ENCODE measurements around the gene EIPR1. TPM values are rescaled to one million over a fixed set of nuclear protein-coding genes. Genes with fewer than 3 reads are reported as not detected.

Gene EIPR1
- polyA plus RNA-seq, 1 donor from 2014 or later, result 138 TPM

GRCh38 chr2:3261511-3261910 lies 116.1 kb downstream of the EIPR1 start:
- no peaks in the 10 kb centered on the region for H3K9me3 ChIP-seq (ENCODE audit: low read length)
- H3K79me2 ChIP-seq (replicated peaks; ENCODE audit: insufficient read depth, low read length), result no peaks in the 10 kb centered on the region
- H3F3A ChIP-seq (ENCODE audit: insufficient read depth, low read length, poor library complexity, severe bottlenecking), result peaks cover 7% of the 10 kb centered on the region
- no peak overlapping the region for H3K9ac ChIP-seq (ENCODE audit: low read length)
- no peaks in the 10 kb centered on the region for H3K27me3 ChIP-seq (ENCODE audit: insufficient read depth, low read depth, low read length)
- H3K36me3 ChIP-seq (ENCODE audit: insufficient read depth, low read length), result no peaks in the 10 kb centered on the region
- H3K4me3 ChIP-seq (ENCODE audit: low read length), result no peak overlapping the region
- no peaks in the 10 kb centered on the region for H3K9me2 ChIP-seq (ENCODE audit: insufficient read depth, low read length)
- no peaks in the 10 kb centered on the region for H4K20me1 ChIP-seq (ENCODE audit: insufficient read depth)
- H3K27ac ChIP-seq (ENCODE audit: low read length), result no peak overlapping the region
- H3K4me2 ChIP-seq (ENCODE audit: low read length), result no peak overlapping the region
- no peak overlapping the region for H2AFZ ChIP-seq (ENCODE audit: low read depth, low read length)
- TF ChIP-seq MXI1 (conservative IDR thresholded peaks at IDR 0.05; ENCODE audit: poor library complexity, severe bottlenecking), result no peak
- no peak for TF ChIP-seq EP300 (conservative IDR thresholded peaks at IDR 0.05; ENCODE audit: poor library complexity, severe bottlenecking)
- no peak for TF ChIP-seq EZH2 (IDR thresholded peaks at IDR 0.05; ENCODE audit: borderline replicate concordance, insufficient read depth, low read length, poor library complexity, severe bottlenecking)
- TF ChIP-seq RAD21 (conservative IDR thresholded peaks at IDR 0.05), result no peak
- no peak for TF ChIP-seq SMC3 (conservative IDR thresholded peaks at IDR 0.05; ENCODE audit: poor library complexity)
- no peak for TF ChIP-seq TAF1 (IDR thresholded peaks at IDR 0.05; ENCODE audit: low read depth)
- no peak for TF ChIP-seq CTCF (IDR thresholded peaks at IDR 0.05; ENCODE audit: poor library complexity, severe bottlenecking)
- no peak for TF ChIP-seq REST (IDR thresholded peaks at IDR 0.05; ENCODE audit: borderline replicate concordance)
- no peak for TF ChIP-seq POLR2AphosphoS5 (IDR thresholded peaks at IDR 0.05)

GRCh38 chr2:3260959-3261358 lies 116.7 kb downstream of the EIPR1 start:
- Histone ChIP-seq H3K36me3 (ENCODE audit: insufficient read depth, low read length) (no peaks in the 10 kb centered on the region), H3K79me2 (replicated peaks; ENCODE audit: insufficient read depth, low read length) (no peaks in the 10 kb centered on the region), H3K4me3 (ENCODE audit: low read length) (no peak overlapping the region), H3F3A (ENCODE audit: insufficient read depth, low read length, poor library complexity, severe bottlenecking) (peaks cover 7% of the 10 kb centered on the region), H3K4me2 (ENCODE audit: low read length) (no peak overlapping the region), H3K9me2 (ENCODE audit: insufficient read depth, low read length) (no peaks in the 10 kb centered on the region), H4K20me1 (ENCODE audit: insufficient read depth) (no peaks in the 10 kb centered on the region), H2AFZ (ENCODE audit: low read depth, low read length) (no peak overlapping the region), H3K27me3 (ENCODE audit: insufficient read depth, low read depth, low read length) (no peaks in the 10 kb centered on the region), H3K9me3 (ENCODE audit: low read length) (no peaks in the 10 kb centered on the region), H3K9ac (ENCODE audit: low read length) (no peak overlapping the region), H3K27ac (ENCODE audit: low read length) (no peak overlapping the region)
- TF ChIP-seq TAF1 (IDR thresholded peaks at IDR 0.05; ENCODE audit: low read depth) (no peak), SMC3 (conservative IDR thresholded peaks at IDR 0.05; ENCODE audit: poor library complexity) (no peak), POLR2AphosphoS5 (IDR thresholded peaks at IDR 0.05) (no peak), MXI1 (conservative IDR thresholded peaks at IDR 0.05; ENCODE audit: poor library complexity, severe bottlenecking) (no peak), CTCF (IDR thresholded peaks at IDR 0.05; ENCODE audit: poor library complexity, severe bottlenecking) (no peak), EZH2 (IDR thresholded peaks at IDR 0.05; ENCODE audit: borderline replicate concordance, insufficient read depth, low read length, poor library complexity, severe bottlenecking) (no peak), REST (IDR thresholded peaks at IDR 0.05; ENCODE audit: borderline replicate concordance) (no peak), EP300 (conservative IDR thresholded peaks at IDR 0.05; ENCODE audit: poor library complexity, severe bottlenecking) (no peak), RAD21 (conservative IDR thresholded peaks at IDR 0.05) (no peak)

All from neural cell (in vitro differentiated cells).